Neural cell (in vitro differentiated cells): Measurements from ENCODE around the gene MRNIP. TPM values are rescaled to one million over a fixed set of nuclear protein-coding genes. Genes with fewer than 3 reads are reported as not detected.

Experiments
- H2AFZ ChIP-seq: fragments of 200-600, 300-800 bp; sonication (generic), shearing (Covaris generic); 2 replicates; pipeline ENCODE4 v1.6.0; 2014; ENCODE audit warnings: low read depth, mild to moderate bottlenecking, antibody characterized with exemption, low read length, moderate library complexity
- H3F3A ChIP-seq: fragments of 200-600 bp; shearing (Covaris generic); 2 replicates; pipeline ENCODE4 v1.6.1; 2016; ENCODE audit warnings: mild to moderate bottlenecking, moderate library complexity, mixed read lengths, antibody characterized with exemption, low read length; ENCODE audit not compliant: insufficient read depth, poor library complexity, severe bottlenecking
- H3K27ac ChIP-seq: fragments of 200-600, 300-800 bp; sonication (generic), shearing (Covaris generic); 2 replicates; pipeline ENCODE4 v1.5.1; 2014; ENCODE audit warnings: mild to moderate bottlenecking, low read length, moderate library complexity
- H3K27me3 ChIP-seq: fragments of 300-800, 200-600 bp; sonication (generic), shearing (Covaris generic); 2 replicates; pipeline ENCODE4 v1.6.0; 2014; ENCODE audit warnings: mild to moderate bottlenecking, low read depth, low read length, moderate library complexity; ENCODE audit not compliant: insufficient read depth
- H3K36me3 ChIP-seq: fragments of 300-800, 200-600 bp; sonication (generic), shearing (Covaris generic); 2 replicates; pipeline ENCODE4 v1.5.1; 2014; ENCODE audit warnings: mild to moderate bottlenecking, antibody characterized with exemption, low read length, moderate library complexity; ENCODE audit not compliant: insufficient read depth
- H3K4me2 ChIP-seq: fragments of 300-800, 200-600 bp; sonication (generic), shearing (Covaris generic); 2 replicates; pipeline ENCODE4 v1.6.0; 2014; ENCODE audit warnings: mild to moderate bottlenecking, low read length
- H3K4me3 ChIP-seq: fragments of 300-800, 200-600 bp; sonication (generic), shearing (Covaris generic); 2 replicates; pipeline ENCODE4 v1.5.1; 2014; ENCODE audit warnings: mild to moderate bottlenecking, low read length, moderate library complexity
- H3K79me2 ChIP-seq: fragments of 200-600 bp; shearing (Covaris generic); replicated peaks from 2 replicates; pipeline ENCODE4 v1.6.0; 2014; ENCODE audit warnings: mild to moderate bottlenecking, low read length, moderate library complexity; ENCODE audit not compliant: insufficient read depth
- H3K9ac ChIP-seq: fragments of 300-800, 200-600 bp; sonication (generic), shearing (Covaris generic); 2 replicates; pipeline ENCODE4 v1.6.1; 2016; ENCODE audit warnings: mild to moderate bottlenecking, low read length, mixed read lengths
- H3K9me2 ChIP-seq: fragments of 200-600 bp; shearing (Covaris generic); 2 replicates; pipeline ENCODE4 v1.6.1; 2016; ENCODE audit warnings: mild to moderate bottlenecking, low read length, mixed read lengths; ENCODE audit not compliant: insufficient read depth
- H3K9me3 ChIP-seq: fragments of 200-600, 300-800 bp; sonication (generic), shearing (Covaris generic); 2 replicates; pipeline ENCODE4 v1.6.1; 2016; ENCODE audit warnings: mild to moderate bottlenecking, mixed run types, low read length, moderate library complexity, mixed read lengths
- H4K20me1 ChIP-seq: fragments of 200-600 bp; shearing (Covaris generic); 2 replicates; pipeline ENCODE4 v1.6.1; 2016; ENCODE audit warnings: mild to moderate bottlenecking, mixed run types; ENCODE audit not compliant: insufficient read depth
- EP300 ChIP-seq: fragments of 450-650 bp; conservative IDR thresholded peaks from 2 replicates; pipeline ENCODE4 v1.6.1; 2014; ENCODE audit warnings: antibody characterized with exemption, mild to moderate bottlenecking, moderate library complexity; ENCODE audit not compliant: poor library complexity, severe bottlenecking
- EZH2 ChIP-seq: fragments of 200-600, 300-800 bp; shearing (Covaris generic), sonication (generic); IDR thresholded peaks from 2 replicates; pipeline ENCODE4 v1.6.1; 2014; ENCODE audit warnings: antibody characterized with exemption, low read length, borderline replicate concordance, mild to moderate bottlenecking; ENCODE audit not compliant: insufficient read depth, poor library complexity, severe bottlenecking
- MXI1 ChIP-seq: fragments of 450-650 bp; conservative IDR thresholded peaks from 2 replicates; pipeline ENCODE4 v1.6.1; 2014; ENCODE audit warnings: antibody characterized with exemption, mild to moderate bottlenecking; ENCODE audit not compliant: poor library complexity, severe bottlenecking
- POLR2AphosphoS5 ChIP-seq: IDR thresholded peaks from 2 replicates; pipeline ENCODE4 v1.6.1; 2012
- RAD21 ChIP-seq: fragments of 450-650 bp; conservative IDR thresholded peaks from 2 replicates; pipeline ENCODE4 v1.6.1; 2014; ENCODE audit warnings: antibody characterized with exemption, mild to moderate bottlenecking, moderate library complexity
- REST ChIP-seq: IDR thresholded peaks from 2 replicates; pipeline ENCODE4 v1.6.1; 2012; ENCODE audit warnings: borderline replicate concordance
- SMC3 ChIP-seq: fragments of 450-650 bp; conservative IDR thresholded peaks from 2 replicates; pipeline ENCODE4 v1.6.1; 2014; ENCODE audit warnings: antibody characterized with exemption, mild to moderate bottlenecking, moderate library complexity; ENCODE audit not compliant: poor library complexity
- TAF1 ChIP-seq: IDR thresholded peaks from 2 replicates; pipeline ENCODE4 v1.6.1; 2012; ENCODE audit warnings: low read depth
- polyA plus RNA-seq: library from polyadenylated mRNA; depleted of rRNA; stranded (reverse); fragments of >200 nt; gene quantifications from 2 replicates; pipeline ENCODE4 v1.2.3, GENCODE V29; 2014
- TF ChIP-seq, protein P1 (sequence below): fragments of 450-650 bp; IDR thresholded peaks from 2 replicates; pipeline ENCODE4 v1.5.1; 2014; ENCODE audit warnings: antibody characterized with exemption, mild to moderate bottlenecking, moderate library complexity; ENCODE audit not compliant: poor library complexity, severe bottlenecking

The MRNIP gene
- polyA plus RNA-seq, 1 donor from 2014 or later = 121 TPM

GRCh38 chr5:179880066-179880650 lies 21.5 kb upstream of the MRNIP start:
- no peaks in the 10 kb centered on the region for H3K27me3 ChIP-seq
- TF ChIP-seq REST = no peak
- no peak for TF ChIP-seq POLR2AphosphoS5
- TF ChIP-seq EZH2 = no peak
- TF ChIP-seq MXI1 = no peak
- TF ChIP-seq SMC3 = no peak
- no peak for TF ChIP-seq EP300
- TF ChIP-seq RAD21 = no peak
- TF ChIP-seq, protein P1, sequence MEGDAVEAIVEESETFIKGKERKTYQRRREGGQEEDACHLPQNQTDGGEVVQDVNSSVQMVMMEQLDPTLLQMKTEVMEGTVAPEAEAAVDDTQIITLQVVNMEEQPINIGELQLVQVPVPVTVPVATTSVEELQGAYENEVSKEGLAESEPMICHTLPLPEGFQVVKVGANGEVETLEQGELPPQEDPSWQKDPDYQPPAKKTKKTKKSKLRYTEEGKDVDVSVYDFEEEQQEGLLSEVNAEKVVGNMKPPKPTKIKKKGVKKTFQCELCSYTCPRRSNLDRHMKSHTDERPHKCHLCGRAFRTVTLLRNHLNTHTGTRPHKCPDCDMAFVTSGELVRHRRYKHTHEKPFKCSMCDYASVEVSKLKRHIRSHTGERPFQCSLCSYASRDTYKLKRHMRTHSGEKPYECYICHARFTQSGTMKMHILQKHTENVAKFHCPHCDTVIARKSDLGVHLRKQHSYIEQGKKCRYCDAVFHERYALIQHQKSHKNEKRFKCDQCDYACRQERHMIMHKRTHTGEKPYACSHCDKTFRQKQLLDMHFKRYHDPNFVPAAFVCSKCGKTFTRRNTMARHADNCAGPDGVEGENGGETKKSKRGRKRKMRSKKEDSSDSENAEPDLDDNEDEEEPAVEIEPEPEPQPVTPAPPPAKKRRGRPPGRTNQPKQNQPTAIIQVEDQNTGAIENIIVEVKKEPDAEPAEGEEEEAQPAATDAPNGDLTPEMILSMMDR = no peak
- TF ChIP-seq TAF1 = no peak
- no peak overlapping the region for H3K27ac ChIP-seq
- H3K36me3 ChIP-seq = peaks cover 11% of the 10 kb centered on the region
- no peaks in the 10 kb centered on the region for H4K20me1 ChIP-seq
- no peaks in the 10 kb centered on the region for H3K9me2 ChIP-seq
- no peak overlapping the region for H3K4me3 ChIP-seq
- no peaks in the 10 kb centered on the region for H3K79me2 ChIP-seq
- no peak overlapping the region for H2AFZ ChIP-seq
- H3K9me3 ChIP-seq = no peaks in the 10 kb centered on the region
- H3K9ac ChIP-seq = no peak overlapping the region
- H3K4me2 ChIP-seq = no peak overlapping the region
- no peaks in the 10 kb centered on the region for H3F3A ChIP-seq

DNA sequence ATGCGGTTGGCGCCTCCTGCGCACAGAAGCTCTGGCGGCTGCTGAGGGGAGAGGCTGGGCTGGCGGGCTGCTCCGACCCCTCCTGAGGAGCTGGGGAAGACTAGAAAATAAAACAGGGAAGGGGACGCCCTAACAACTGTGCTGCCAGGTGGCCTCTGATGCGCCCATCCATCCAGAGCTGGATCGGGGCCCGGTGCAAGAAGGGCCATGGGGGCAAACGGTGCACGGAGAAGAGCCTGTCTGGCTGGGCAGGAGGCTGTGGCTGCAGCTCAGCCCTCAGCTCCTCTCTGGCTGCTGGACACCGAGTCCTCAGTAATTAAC lies 21.0 kb upstream of the MRNIP start:
- Histone ChIP-seq H3K27me3 (no peaks in the 10 kb centered on the region), H2AFZ (no peak overlapping the region), H4K20me1 (no peaks in the 10 kb centered on the region), H3F3A (no peaks in the 10 kb centered on the region), H3K9me2 (no peaks in the 10 kb centered on the region), H3K27ac (no peak overlapping the region), H3K4me3 (no peak overlapping the region), H3K9ac (no peak overlapping the region), H3K79me2 (no peaks in the 10 kb centered on the region), H3K9me3 (no peaks in the 10 kb centered on the region), H3K36me3 (peaks cover 11% of the 10 kb centered on the region), H3K4me2 (no peak overlapping the region)
- TF ChIP-seq MXI1 = no peak
- TF ChIP-seq RAD21 = no peak
- TF ChIP-seq, protein P1 = no peak
- no peak for TF ChIP-seq EZH2
- no peak for TF ChIP-seq TAF1
- TF ChIP-seq REST = no peak
- no peak for TF ChIP-seq EP300
- no peak for TF ChIP-seq SMC3
- no peak for TF ChIP-seq POLR2AphosphoS5
